Measurements from ENCODE around the gene TTPAL.

The TTPAL gene

GRCh38 chr20:44540834-44541233, 65.2 kb downstream of the TTPAL start:
- DNase-seq (ENCODE audit: low spot score) = no peak

- DNase-seq (ENCODE audit: low spot score) = no peak
Observed at GRCh38 chr20:44541992-44542391, 66.3 kb downstream of the TTPAL start.

GRCh38 chr20:44542890-44543289, 67.2 kb downstream of the TTPAL start:
- no peak for DNase-seq (ENCODE audit: low spot score)

- DNase-seq (ENCODE audit: low spot score) = no peak
Observed at GRCh38 chr20:44543358-44543757, 67.7 kb downstream of the TTPAL start.

Measured in ecto neural progenitor cell (in vitro differentiated cells).